ENCODE data around the gene FLNB. TPM values are rescaled to one million over a fixed set of nuclear protein-coding genes. Genes with fewer than 3 reads are reported as not detected.

The FLNB gene
- total and polyA plus RNA-seq, 2 of the 13 experiments (the other 11 are each of a cell fraction or from before 2014, with no cell fraction given) = 106 to 130 TPM

- TF ChIP-seq ZBTB49 (CRISPR knock-in tag; IDR thresholded peaks at IDR 0.05; ENCODE audit: borderline replicate concordance) (no peak), POLR2A (IDR thresholded peaks at IDR 0.05; ENCODE audit: insufficient read depth in 1 of 2, low read depth in 2 of 2, low read length in 2 of 2) (peak in 1 of 2 experiments; percentile 50; a peak in 1 of 4 replicates), ZNF264 (CRISPR knock-in tag; IDR thresholded peaks at IDR 0.05) (no peak), NCOA2 (CRISPR knock-in tag; IDR thresholded peaks at IDR 0.05) (no peak), ZBTB25 (CRISPR knock-in tag; IDR thresholded peaks at IDR 0.05) (no peak), CENPX (CRISPR knock-in tag; IDR thresholded peaks at IDR 0.05) (no peak), HMGXB4 (CRISPR knock-in tag; IDR thresholded peaks at IDR 0.05; ENCODE audit: borderline replicate concordance in 1 of 2, low read depth in 1 of 2) (peak in 1 of 2 experiments; percentile 22; a peak in 1 of 4 replicates), ZBTB44 (CRISPR knock-in tag; IDR thresholded peaks at IDR 0.05) (no peak), POLR2AphosphoS2 (IDR thresholded peaks at IDR 0.05; ENCODE audit: low read depth, low read length) (no peak), SRSF4 (IDR thresholded peaks at IDR 0.05; ENCODE audit: low read depth, low read length, poor library complexity, severe bottlenecking) (no peak), ZNF816 (CRISPR knock-in tag; IDR thresholded peaks at IDR 0.05; ENCODE audit: borderline replicate concordance) (no peak), ZNF407 (CRISPR knock-in tag; IDR thresholded peaks at IDR 0.05; ENCODE audit: not compliant biosample characterization) (no peak)
Observed at GRCh38 chr3:58173029-58173668, 164.9 kb downstream of the FLNB start (continued).
